Natural killer cell (primary cell): ENCODE measurements around the gene CSGALNACT2. TPM values are rescaled to one million over a fixed set of nuclear protein-coding genes. Genes with fewer than 3 reads are reported as not detected.

ENCODE experiments used
- ATAC-seq, 3 donors: fragments of 150-1000 bp in 2 of 3; fragments of 200-7000 bp in 1 of 3; cut with Tn5 transposase; 1 replicate in 1 of 3; 2 replicates in 2 of 3; pipeline ENCODE4 v1.10.0; 2021; ENCODE audit warnings: mild to moderate bottlenecking in 2 of 3, moderate library complexity in 2 of 3
- DNase-seq, 2 donors: peaks; one replicate each; pipeline versions ENCODE4 v3.0.0 to v3.0.0-alpha.2; 2013 to 2021; ENCODE audit warnings: mixed read lengths in 1 of 2
- H3K27ac ChIP-seq: one replicate; pipeline ENCODE4 v1.5.1; 2013; ENCODE audit warnings: mild to moderate bottlenecking, low read length
- H3K27me3 ChIP-seq: one replicate; pipeline ENCODE4 v1.6.1; 2013; ENCODE audit warnings: low read length; ENCODE audit not compliant: control insufficient read depth, insufficient read depth
- H3K36me3 ChIP-seq: one replicate; pipeline ENCODE4 v1.6.1; 2013; ENCODE audit warnings: low read length; ENCODE audit not compliant: control insufficient read depth, insufficient read depth
- H3K4me1 ChIP-seq: one replicate; pipeline ENCODE4 v1.6.1; 2013; ENCODE audit warnings: low read length; ENCODE audit not compliant: control insufficient read depth, insufficient read depth
- H3K4me3 ChIP-seq: one replicate; pipeline ENCODE4 v1.5.1; 2013; ENCODE audit warnings: low read length
- H3K9me3 ChIP-seq: one replicate; pipeline ENCODE4 v1.6.1; 2013; ENCODE audit warnings: low read length; ENCODE audit not compliant: control insufficient read depth, insufficient read depth
- H3K27ac Mint-ChIP-seq, 2 donors: one replicate each; pipeline ENCODE4 v1.8.0; 2022; ENCODE audit warnings: mild to moderate bottlenecking in 2 of 2, mixed read lengths in 2 of 2, moderate library complexity in 1 of 2
- H3K27me3 Mint-ChIP-seq, 2 donors: one replicate each; pipeline ENCODE4 v1.8.0; 2022; ENCODE audit warnings: low read depth in 2 of 2, mixed read lengths in 2 of 2
- H3K36me3 Mint-ChIP-seq: one replicate; pipeline ENCODE4 v1.8.0; 2022; ENCODE audit warnings: mixed read lengths
- H3K4me1 Mint-ChIP-seq, 2 donors: one replicate each; pipeline ENCODE4 v1.8.0; 2022; ENCODE audit warnings: mixed read lengths in 2 of 2
- H3K4me3 Mint-ChIP-seq: one replicate; pipeline ENCODE4 v1.8.0; 2022; ENCODE audit warnings: mild to moderate bottlenecking, moderate library complexity, mixed read lengths
- H3K9me3 Mint-ChIP-seq, 2 donors: one replicate each; pipeline ENCODE4 v1.8.0; 2022; ENCODE audit warnings: mixed read lengths in 2 of 2
- CTCF ChIP-seq: fragments of 200-600 bp; IDR thresholded peaks from one replicate; pipeline ENCODE4 v1.8.0; 2022; ENCODE audit warnings: antibody characterized with exemption
- WGBS: methylation state at CpG from one replicate; pipeline ENCODE4 v1.1.7; 2013; ENCODE audit warnings: missing lambda C conversion rate; ENCODE audit not compliant: insufficient coverage; 5-methylcytosine and 5-hydroxymethylcytosine counted together
- intact Hi-C: fragments of 100-400 bp; cut with micrococcal nuclease; formaldehyde crosslinking; loops from one replicate; pipeline ENCODE4 v1.14.2; 2022
- total RNA-seq, 4 donors: library from RNA; stranded (reverse); fragments of 120-200 nt in 1 of 4; gene quantifications; one replicate each; pipeline versions ENCODE4 v1.2.3 to v1.2.4, GENCODE V29; 2013 to 2022

CSGALNACT2 gene
- total RNA-seq, 3 donors from 2014 or later (not counting 1 experiment from before 2014, with no cell fraction given) = 49.9 to 57.4 (median 52.8) TPM

GRCh38 chr10:43223056-43223455 lies 84.8 kb downstream of the CSGALNACT2 start:
- Mint-ChIP-seq H3K27me3 (peaks cover 0 to 5% of the 10 kb centered on the region in 2 donors), H3K27ac (peak overlapping the region; percentile 45 to 65), H3K9me3 (no peaks in the 10 kb centered on the region), H3K4me3 (no peak overlapping the region), H3K4me1 (peaks cover 11 to 63% of the 10 kb centered on the region in 2 donors), H3K36me3 (no peaks in the 10 kb centered on the region)
- TF ChIP-seq CTCF = no peak
- WGBS = no CpG with 5 or more reads among the region's 1 CpG
- no peak overlapping the region for H3K4me3 ChIP-seq
- DNase-seq (no peak), ATAC-seq (no peak)
- intact Hi-C loops = loop anchor here (5.0 kb wide), 1 partner anchor 34 kb away; no protein-coding TSS in a partner anchor
- no peak overlapping the region for H3K27ac ChIP-seq
- no peaks in the 10 kb centered on the region for H3K27me3 ChIP-seq
- peaks cover 41% of the 10 kb centered on the region for H3K4me1 ChIP-seq
- H3K36me3 ChIP-seq = no peaks in the 10 kb centered on the region
- H3K9me3 ChIP-seq = no peaks in the 10 kb centered on the region

- peaks cover 0 to 5% of the 10 kb centered on the region in 2 donors for H3K27me3 Mint-ChIP-seq
- no peak for DNase-seq
- H3K4me3 Mint-ChIP-seq = no peak overlapping the region
- Histone ChIP-seq H3K4me3 (no peak overlapping the region), H3K27me3 (peaks cover 3% of the 10 kb centered on the region), H3K9me3 (no peaks in the 10 kb centered on the region), H3K4me1 (peaks cover 53% of the 10 kb centered on the region), H3K27ac (no peak overlapping the region), H3K36me3 (no peaks in the 10 kb centered on the region)
- no peaks in the 10 kb centered on the region for H3K36me3 Mint-ChIP-seq
- no peaks in the 10 kb centered on the region for H3K9me3 Mint-ChIP-seq
- no peak for TF ChIP-seq CTCF
- intact Hi-C loops = loop anchor here (5.0 kb wide), 1 partner anchor 33 kb away; no protein-coding TSS in a partner anchor
- 100% methylated on average over 1 of the region's 1 CpG for WGBS
- no peak for ATAC-seq
- H3K4me1 Mint-ChIP-seq = peaks cover 22 to 76% of the 10 kb centered on the region in 2 donors
- H3K27ac Mint-ChIP-seq = peak overlapping the region in 1 of 2 donors; percentile 65
These were observed 86.1 kb downstream of the CSGALNACT2 start for GRCh38 chr10:43224321-43224720.

GRCh38 chr10:43225004-43225786 lies 87.0 kb downstream of the CSGALNACT2 start:
- no peaks in the 10 kb centered on the region for H3K36me3 Mint-ChIP-seq
- WGBS = 84% methylated on average over 4 of the region's 5 CpGs
- H3K27ac ChIP-seq = peak overlapping the region; percentile 8
- intact Hi-C loops = no loop called here
- no peak overlapping the region for H3K4me3 ChIP-seq
- H3K4me3 Mint-ChIP-seq = no peak overlapping the region
- peaks cover 56% of the 10 kb centered on the region for H3K4me1 ChIP-seq
- H3K9me3 ChIP-seq = no peaks in the 10 kb centered on the region
- H3K4me1 Mint-ChIP-seq = peaks cover 22 to 76% of the 10 kb centered on the region in 2 donors
- peaks cover 3% of the 10 kb centered on the region for H3K27me3 ChIP-seq
- DNase-seq = no peak
- no peak for TF ChIP-seq CTCF
- peak overlapping the region in 1 of 2 donors; percentile 77 for H3K27ac Mint-ChIP-seq
- no peaks in the 10 kb centered on the region for H3K36me3 ChIP-seq
- H3K9me3 Mint-ChIP-seq = no peaks in the 10 kb centered on the region
- H3K27me3 Mint-ChIP-seq = peaks cover 0 to 5% of the 10 kb centered on the region in 2 donors
- no peak for ATAC-seq
